Keratinocyte (primary cell): ENCODE measurements around the gene DVL1.

ENCODE experiments used
- CTCF ChIP-seq, 3 experiments: IDR thresholded peaks in 1 of 3; conservative IDR thresholded peaks in 1 of 3; optimal IDR thresholded peaks in 1 of 3; 2 replicates in 2 of 3; 3 replicates in 1 of 3; pipeline versions ENCODE3 to v1.5.1; 2011; ENCODE audit warnings: low read length in 3 of 3, mild to moderate bottlenecking in 3 of 3, moderate library complexity in 2 of 3, control low read depth in 1 of 3, inconsistent platforms in 1 of 3; ENCODE audit not compliant: insufficient read depth in 2 of 3; ENCODE audit errors: extremely low read depth in 1 of 3
- EZH2 ChIP-seq: IDR thresholded peaks from one replicate; pipeline ENCODE4 v1.6.1; 2012; ENCODE audit warnings: inconsistent platforms, mild to moderate bottlenecking, low read length, moderate library complexity

GRCh38 chr1:1303736-1304135 is 45.5 kb downstream of the DVL1 start:
- TF ChIP-seq EZH2 (no peak), CTCF (optimal IDR thresholded peaks at IDR 0.05 in 1 of 3, IDR thresholded peaks at IDR 0.05 in 1 of 3, conservative IDR thresholded peaks at IDR 0.05 in 1 of 3; ENCODE audit: extremely low read depth in 1 of 3, insufficient read depth in 2 of 3, low read length in 3 of 3) (no peak)
